GM12878 (cell line): Measurements from ENCODE around the gene PROX2. TPM values are rescaled to one million over a fixed set of nuclear protein-coding genes. Genes with fewer than 3 reads are reported as not detected.

Experiments
- ATAC-seq: fragments of 200-7000 bp; cut with Tn5 transposase; 3 replicates; pipeline ENCODE4 v1.9.1; 2020; ENCODE audit warnings: mild to moderate bottlenecking, moderate library complexity
- BruUV-seq: library from RNA; stranded (reverse); fragments of 400-500 nt; replicated peaks from 2 replicates; lab custom pipeline; 2021; lab: Mats Ljungman, UMichigan
- CTCF ChIA-PET: fragments of 300-600 bp; sonication (Branson Sonifier 250); formaldehyde crosslinking; extraction: SDS; loops from one replicate; lab custom pipeline; 2021; ENCODE audit warnings: inconsistent platforms; lab: Yijun Ruan, JAX
- POLR2A ChIA-PET: fragments of 350-600 bp; formaldehyde crosslinking; extraction: SDS; loops from one replicate; lab custom pipeline; 2021; ENCODE audit warnings: inconsistent platforms; lab: Charles Lee
- RAD21 ChIA-PET: fragments of 300-600 bp; sonication (Branson Sonifier 250); formaldehyde crosslinking; loops from one replicate; lab custom pipeline; 2023; ENCODE audit warnings: antibody characterized with exemption; ENCODE audit not compliant: unreplicated experiment; lab: Charles Lee
- SMC1A ChIA-PET: fragments of 300-600 bp; sonication (Branson Sonifier 250); formaldehyde crosslinking; loops from one replicate; lab custom pipeline; 2023; ENCODE audit not compliant: unreplicated experiment, uncharacterized antibody; lab: Charles Lee
- DNase-seq: peaks from one replicate; pipeline ENCODE4 v3.0.0-alpha.2; 2011; ENCODE audit warnings: low read depth, low spot score
- FAIRE-seq: peaks from 3 replicates; lab custom pipeline; 2011; peaks lifted over from hg19 to GRCh38; lab: Jason Lieb, UNC
- H2AFZ ChIP-seq: 2 replicates; pipeline ENCODE4 v1.6.0; 2011; ENCODE audit warnings: low read depth, low read length, control low read depth; ENCODE audit not compliant: control insufficient read depth
- H3K27ac ChIP-seq: 2 replicates; pipeline ENCODE4 v1.5.1; 2011; ENCODE audit warnings: control low read depth; ENCODE audit not compliant: control insufficient read depth, insufficient read depth
- H3K27me3 ChIP-seq, 2 experiments: replicated peaks in 1 of 2; 2 replicates each; pipeline versions ENCODE4 v1.6.0 to v1.6.1; 2011; ENCODE audit warnings: low read length in 1 of 2; ENCODE audit not compliant: control insufficient read depth in 2 of 2, insufficient read depth in 2 of 2
- H3K36me3 ChIP-seq, 2 experiments: 2 replicates each; pipeline ENCODE4 v1.5.1; 2011; ENCODE audit warnings: low read length in 1 of 2; ENCODE audit not compliant: control insufficient read depth in 2 of 2, insufficient read depth in 2 of 2
- H3K4me1 ChIP-seq: 2 replicates; pipeline ENCODE4 v1.6.1; 2011; ENCODE audit warnings: mild to moderate bottlenecking, low read length, moderate library complexity, mixed read lengths; ENCODE audit not compliant: control insufficient read depth, insufficient read depth
- H3K4me2 ChIP-seq: 2 replicates; pipeline ENCODE4 v1.6.0; 2011; ENCODE audit warnings: control low read depth; ENCODE audit not compliant: control insufficient read depth, insufficient read depth
- H3K4me3 ChIP-seq: fragments of 200-600 bp; sonication (generic); 2 replicates; pipeline ENCODE4 v1.5.1; 2016
- H3K79me2 ChIP-seq: 2 replicates; pipeline ENCODE4 v1.6.0; 2011; ENCODE audit warnings: low read length; ENCODE audit not compliant: control insufficient read depth, insufficient read depth
- H3K9ac ChIP-seq: 2 replicates; pipeline ENCODE4 v1.8.0; 2011; ENCODE audit warnings: low read length, control low read depth, mixed read lengths; ENCODE audit not compliant: control insufficient read depth, insufficient read depth
- H3K9me3 ChIP-seq: replicated peaks from 3 replicates; pipeline ENCODE4 v1.5.1; 2011; ENCODE audit warnings: mild to moderate bottlenecking, low read length; ENCODE audit not compliant: control insufficient read depth, insufficient read depth
- H4K20me1 ChIP-seq: 2 replicates; pipeline ENCODE4 v1.6.0; 2011; ENCODE audit not compliant: control insufficient read depth, insufficient read depth
- NBN ChIP-seq: fragments of 450-650 bp; IDR thresholded peaks from 2 replicates; pipeline ENCODE4 v1.6.1; 2016
- PML ChIP-seq: IDR thresholded peaks from 2 replicates; pipeline ENCODE4 v1.6.1; 2012; ENCODE audit warnings: low read length, inconsistent platforms
- WGBS: methylation state at CpG from one replicate; pipeline ENCODE4 v1.1.6; 2016; ENCODE audit warnings: low lambda C conversion rate; ENCODE audit not compliant: insufficient replicate concordance, insufficient coverage; ENCODE audit errors: missing lambda C conversion rate; 5-methylcytosine and 5-hydroxymethylcytosine counted together
- in situ Hi-C: fragments of 300-500 bp; cut with MboI; formaldehyde crosslinking; loops from 9 replicates; pipeline ENCODE4 v1.14.3; 2018; ENCODE audit warnings: mixed read lengths
- intact Hi-C: fragments of 100-400 bp; cut with micrococcal nuclease; formaldehyde crosslinking; loops from one replicate; pipeline ENCODE4 v1.14.2; 2022; ENCODE audit not compliant: unreplicated experiment
- polyA plus RNA-seq, 11 experiments: library from polyadenylated mRNA; depleted of rRNA in 4 of 11; unstranded in 6 of 11; stranded (reverse) in 5 of 11; fragments of >200 nt; fragmentation: Nextera tagmentation in 4 of 11; fragmentation: Illumina TruSeq in 1 of 11; extraction: Ambion mirVana in 4 of 11; extraction: Trizol in 1 of 11; gene quantifications; 1 replicate in 1 of 11; 2 replicates in 10 of 11; pipeline versions ENCODE4 v1.2.1 to v1.2.3, GENCODE V29; 2011 to 2016; ENCODE audit warnings: inconsistent platforms in 2 of 11, missing spikeins in 2 of 11, low read depth in 1 of 11
- total RNA-seq, 4 experiments: library from RNA; depleted of rRNA in 3 of 4; stranded (reverse); fragments of >200 nt in 3 of 4; fragmentation: Illumina TruSeq in 1 of 4; extraction: Trizol in 1 of 4; gene quantifications; 2 replicates each; pipeline versions ENCODE4 v1.2.1 to v1.2.3, GENCODE V29; 2013 to 2021
- TF ChIP-seq, protein P1 (sequence below): fragments of 450-650 bp; IDR thresholded peaks from 2 replicates; pipeline ENCODE4 v1.6.1; 2017; ENCODE audit warnings: borderline replicate concordance

Gene PROX2
- total and polyA plus RNA-seq, 10 of the 15 experiments (the other 5 are each of a cell fraction or from before 2014, with no cell fraction given) = 0.04 to 0.42 (median 0.19) TPM

- no peak for TF ChIP-seq PML
Observed at GRCh38 chr14:74848768-74849167, 27.2 kb downstream of the PROX2 start (continued).

- POLR2A ChIA-PET = interaction anchor here (0.8 kb wide), 1 partner anchor 8 kb away, joined by 3 read pairs; no protein-coding TSS in a partner anchor
- H3K27me3 ChIP-seq = no peaks in the 10 kb centered on the region
- no peak overlapping the region for H3K9ac ChIP-seq
- H4K20me1 ChIP-seq = no peaks in the 10 kb centered on the region
- no peaks in the 10 kb centered on the region; a peak in 1 of 4 replicates for H3K36me3 ChIP-seq
- no TSS peak for BruUV-seq
- CTCF ChIA-PET = interaction anchor here (0.7 to 4.5 kb wide), 2 partner anchors 13 to 31 kb away, joined by 3 to 42 read pairs; no protein-coding TSS in a partner anchor
- DNase-seq = no peak
- no peak overlapping the region for H2AFZ ChIP-seq
- no peak overlapping the region for H3K4me2 ChIP-seq
- peaks cover 4% of the 10 kb centered on the region for H3K4me1 ChIP-seq
- RAD21 ChIA-PET = interaction anchor here (0.7 to 1.1 kb wide), 2 partner anchors 8 to 14 kb away, joined by 3 to 4 read pairs; no protein-coding TSS in a partner anchor
- SMC1A ChIA-PET = interaction anchor here (0.6 to 2.6 kb wide), 3 partner anchors 9 to 14 kb away, joined by 3 to 9 read pairs (median 4); no protein-coding TSS in a partner anchor
- no peaks in the 10 kb centered on the region for H3K79me2 ChIP-seq
- no peak for ATAC-seq
- TF ChIP-seq, protein P1, sequence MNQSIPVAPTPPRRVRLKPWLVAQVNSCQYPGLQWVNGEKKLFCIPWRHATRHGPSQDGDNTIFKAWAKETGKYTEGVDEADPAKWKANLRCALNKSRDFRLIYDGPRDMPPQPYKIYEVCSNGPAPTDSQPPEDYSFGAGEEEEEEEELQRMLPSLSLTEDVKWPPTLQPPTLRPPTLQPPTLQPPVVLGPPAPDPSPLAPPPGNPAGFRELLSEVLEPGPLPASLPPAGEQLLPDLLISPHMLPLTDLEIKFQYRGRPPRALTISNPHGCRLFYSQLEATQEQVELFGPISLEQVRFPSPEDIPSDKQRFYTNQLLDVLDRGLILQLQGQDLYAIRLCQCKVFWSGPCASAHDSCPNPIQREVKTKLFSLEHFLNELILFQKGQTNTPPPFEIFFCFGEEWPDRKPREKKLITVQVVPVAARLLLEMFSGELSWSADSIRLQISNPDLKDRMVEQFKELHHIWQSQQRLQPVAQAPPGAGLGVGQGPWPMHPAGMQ = no peak
- no peak for TF ChIP-seq NBN
- TF ChIP-seq, all 136 proteins: peak for 0
- intact Hi-C loops (no loop called here), in situ Hi-C loops (no loop called here)
- WGBS = 100% methylated on average over 1 of the region's 1 CpG
- FAIRE-seq = no peak
- H3K27ac ChIP-seq = no peak overlapping the region
- H3K4me3 ChIP-seq = no peak overlapping the region
- no peaks in the 10 kb centered on the region for H3K9me3 ChIP-seq
Observed at GRCh38 chr14:74846968-74847665, 28.8 kb downstream of the PROX2 start.
